Stimulated activated CD8-positive, alpha-beta memory T cell treated with anti-CD3 and anti-CD28 coated beads, Interleukin-7, amount 100 ng/mL, for 48 hours (primary cell): Measurements from ENCODE around the gene M6PR.

Source experiments
- DNase-seq, 2 donors: peaks; one replicate each; pipeline ENCODE4 v3.0.0-alpha.2; 2020; ENCODE audit warnings: low read depth in 1 of 2; ENCODE audit errors: extremely low read depth in 1 of 2

M6PR gene

GRCh38 chr12:8949342-8950220 is at the start of gene M6PR:
Gene M6PR, minus strand, starts transcription at chr12:8949645. Its CDS starts 3,241 bp downstream, at chr12:8946404.
- DNase-seq = peak; percentile 86 to 90

- peak in 1 of 2 donors; percentile 22 for DNase-seq
Observed at GRCh38 chr12:8996682-8997405, 47.4 kb upstream of the M6PR start.

- DNase-seq = no peak
Observed at GRCh38 chr12:8995021-8995775, 45.8 kb upstream of the M6PR start.

GRCh38 chr12:8993827-8994226 is 44.4 kb upstream of the M6PR start:
- no peak for DNase-seq

GRCh38 chr12:8991371-8992345 is 42.2 kb upstream of the M6PR start:
- DNase-seq = no peak

GRCh38 chr12:8989413-8989812 is 40.0 kb upstream of the M6PR start, which contains the start of gene KLRG1:
Gene KLRG1, plus strand, starts transcription at chr12:8989546. Its CDS starts 90 bp downstream, at chr12:8989636.
- DNase-seq = no peak

- DNase-seq = no peak
Observed at GRCh38 chr12:8987685-8988084, 38.2 kb upstream of the M6PR start.

GRCh38 chr12:8987163-8987562 is 37.7 kb upstream of the M6PR start:
- no peak for DNase-seq

GRCh38 chr12:8985213-8985754 is 35.8 kb upstream of the M6PR start:
- no peak for DNase-seq

GRCh38 chr12:8980137-8980536 is 30.7 kb upstream of the M6PR start:
- DNase-seq = no peak

- DNase-seq = no peak
Observed at GRCh38 chr12:8970432-8970831, 21.0 kb upstream of the M6PR start.

GRCh38 chr12:8969861-8970411 is 20.5 kb upstream of the M6PR start:
- no peak for DNase-seq

- DNase-seq = no peak
Observed at GRCh38 chr12:8968761-8969160, 19.3 kb upstream of the M6PR start.

GRCh38 chr12:8960176-8960575 is 10.7 kb upstream of the M6PR start:
- DNase-seq = no peak

GRCh38 chr12:8958066-8958465 is 8.6 kb upstream of the M6PR start:
- no peak for DNase-seq

- no peak for DNase-seq
Observed at GRCh38 chr12:8957561-8957960, 8.1 kb upstream of the M6PR start.

GRCh38 chr12:8956772-8957171 is 7.3 kb upstream of the M6PR start:
- no peak for DNase-seq

- no peak for DNase-seq
Observed at GRCh38 chr12:8956073-8956472, 6.6 kb upstream of the M6PR start.

- DNase-seq = no peak
Observed at GRCh38 chr12:8953773-8954402, 4.4 kb upstream of the M6PR start.
